Ishikawa (cell line): ENCODE results near the gene MPZ.

Experiments
- CEBPB ChIP-seq: IDR thresholded peaks from 2 replicates; pipeline ENCODE4 v1.6.1; 2012
- CREB1 ChIP-seq: IDR thresholded peaks from 2 replicates; pipeline ENCODE4 v1.6.1; 2012; ENCODE audit warnings: low read depth
- EGR1 ChIP-seq: IDR thresholded peaks from 2 replicates; pipeline ENCODE4 v1.6.1; 2012
- EP300 ChIP-seq: IDR thresholded peaks from 2 replicates; pipeline ENCODE4 v1.6.1; 2012; ENCODE audit warnings: borderline replicate concordance
- FOXM1 ChIP-seq: IDR thresholded peaks from 2 replicates; pipeline ENCODE4 v1.6.1; 2012; ENCODE audit warnings: low read depth, borderline replicate concordance
- NFIC ChIP-seq: IDR thresholded peaks from 2 replicates; pipeline ENCODE4 v1.6.1; 2012
- RAD21 ChIP-seq: IDR thresholded peaks from 2 replicates; pipeline ENCODE4 v1.6.1; 2012; ENCODE audit warnings: low read depth
- REST ChIP-seq: IDR thresholded peaks from 2 replicates; pipeline ENCODE4 v1.6.1; 2012; ENCODE audit warnings: low read depth, mild to moderate bottlenecking
- TAF1 ChIP-seq: IDR thresholded peaks from 2 replicates; pipeline ENCODE4 v1.6.1; 2012; ENCODE audit warnings: low read depth, mild to moderate bottlenecking
- TCF12 ChIP-seq: IDR thresholded peaks from 2 replicates; pipeline ENCODE4 v1.6.1; 2012; ENCODE audit warnings: low read depth

GRCh38 chr1:161273402-161273801 lies 36.4 kb downstream of the MPZ start:
- TF ChIP-seq CEBPB, result no peak
- no peak for TF ChIP-seq FOXM1
- TF ChIP-seq EP300, result no peak
- TF ChIP-seq REST, result no peak
- no peak for TF ChIP-seq EGR1
- TF ChIP-seq TAF1, result no peak
- no peak for TF ChIP-seq TCF12
- no peak for TF ChIP-seq NFIC
- TF ChIP-seq CREB1, result no peak
- no peak for TF ChIP-seq RAD21
